ENCODE data around the gene NPM1.

Gene NPM1

GRCh38 chr5:171409164-171410136 lies 21.8 kb downstream of the NPM1 start:
- in situ Hi-C loops (cut with MboI; ENCODE audit: low sequenced_read_pairs): loop anchor here (25.0 kb wide), 2 partner anchors 503 to 628 kb away; no protein-coding TSS in a partner anchor

GRCh38 chr5:171410181-171410580 lies 22.5 kb downstream of the NPM1 start:
- in situ Hi-C loops (cut with MboI; ENCODE audit: low sequenced_read_pairs): loop anchor here (25.0 kb wide), 2 partner anchors 502 to 627 kb away; no protein-coding TSS in a partner anchor

GRCh38 chr5:171412186-171412585 lies 24.5 kb downstream of the NPM1 start:
- in situ Hi-C loops (cut with MboI; ENCODE audit: low sequenced_read_pairs): loop anchor here (25.0 kb wide), 2 partner anchors 500 to 625 kb away; no protein-coding TSS in a partner anchor

DNA sequence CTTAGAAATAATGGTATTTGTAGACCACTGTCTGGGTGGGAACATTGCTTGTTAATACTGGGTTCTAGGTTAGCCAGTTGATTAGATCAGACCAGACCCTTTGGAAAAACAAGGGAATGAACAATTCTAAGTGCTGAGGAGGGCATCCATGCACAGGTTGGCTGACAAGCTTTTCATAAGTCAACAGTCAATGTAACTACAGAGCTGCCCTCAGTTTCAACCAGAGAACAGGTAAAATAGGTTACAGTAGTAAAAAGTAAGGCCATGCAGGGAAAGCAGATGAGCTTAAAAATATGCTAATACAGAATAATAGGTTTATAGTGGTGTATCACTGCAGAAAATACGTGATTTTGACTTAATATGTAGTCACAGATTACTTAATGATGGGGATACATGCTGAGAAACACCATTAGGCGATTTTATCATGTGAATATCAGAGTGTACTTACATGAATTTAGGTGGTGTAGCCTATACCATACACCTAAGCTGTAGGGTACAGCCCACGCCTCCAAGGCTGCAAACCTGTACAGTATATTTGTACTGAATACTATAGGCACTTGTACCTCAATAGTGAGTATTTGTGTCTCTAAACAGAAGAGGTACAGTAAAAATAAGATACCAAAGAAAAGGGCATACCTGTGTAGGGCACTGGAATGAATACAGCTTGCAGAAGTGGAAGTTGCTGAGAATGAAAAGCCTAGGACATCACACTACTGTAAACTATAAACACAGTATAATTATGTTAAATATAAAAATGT lies 25.7 kb downstream of the NPM1 start:
- in situ Hi-C loops (cut with MboI; ENCODE audit: low sequenced_read_pairs): loop anchor here (25.0 kb wide), 2 partner anchors 499 to 624 kb away; no protein-coding TSS in a partner anchor

DNA sequence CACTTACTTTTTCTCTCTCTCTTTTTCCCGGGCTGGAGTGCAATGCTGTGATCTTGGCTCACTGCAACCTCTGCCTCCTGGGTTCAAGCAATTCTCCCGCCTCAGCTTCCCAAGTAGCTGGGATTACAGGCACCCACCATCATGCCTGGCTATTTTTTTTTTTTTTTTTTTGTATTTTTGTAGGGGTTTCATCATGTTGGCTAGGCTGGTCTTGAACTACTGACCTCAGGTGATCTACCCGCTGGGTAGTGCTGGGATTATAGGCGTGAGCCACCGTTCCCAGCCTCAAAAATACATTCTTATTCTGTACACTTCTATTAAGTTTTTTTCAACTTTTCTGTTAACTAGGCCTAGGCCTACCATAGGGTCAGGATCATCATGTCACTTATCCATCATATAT lies 26.3 kb downstream of the NPM1 start:
- in situ Hi-C loops (cut with MboI; ENCODE audit: low sequenced_read_pairs): loop anchor here (25.0 kb wide), 2 partner anchors 498 to 623 kb away; no protein-coding TSS in a partner anchor

DNA sequence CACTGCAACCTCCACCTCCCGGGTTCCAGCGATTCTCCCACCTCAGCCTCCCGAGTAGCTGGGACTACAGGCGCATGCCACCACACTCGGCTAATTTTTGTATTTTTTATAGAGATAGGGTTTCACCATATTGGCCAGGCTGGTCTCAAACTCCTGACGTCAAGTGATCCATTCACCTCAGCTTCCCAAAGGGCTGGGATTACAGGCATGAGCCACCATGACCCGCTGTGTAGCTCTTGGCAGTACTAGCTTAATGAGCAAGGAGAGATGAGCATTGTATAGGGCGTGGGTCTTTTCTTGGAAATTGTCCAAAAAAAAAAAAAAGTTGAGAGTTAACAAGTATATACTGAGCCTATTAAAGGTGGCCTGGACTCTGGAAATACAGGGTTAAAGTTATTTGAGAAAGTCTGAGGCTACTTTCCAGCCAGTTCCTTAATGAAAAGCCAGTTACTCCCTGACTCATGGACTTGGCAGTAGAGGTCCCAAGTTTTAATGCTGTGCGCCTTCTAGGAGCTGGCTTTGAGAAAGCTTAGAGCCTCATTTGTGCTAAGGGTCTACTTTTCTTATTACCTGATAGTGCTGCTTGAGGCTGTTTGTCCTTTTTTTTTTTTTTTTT lies 27.6 kb downstream of the NPM1 start:
- in situ Hi-C loops (cut with MboI; ENCODE audit: low sequenced_read_pairs): loop anchor here (25.0 kb wide), 2 partner anchors 497 to 622 kb away; no protein-coding TSS in a partner anchor

DNA sequence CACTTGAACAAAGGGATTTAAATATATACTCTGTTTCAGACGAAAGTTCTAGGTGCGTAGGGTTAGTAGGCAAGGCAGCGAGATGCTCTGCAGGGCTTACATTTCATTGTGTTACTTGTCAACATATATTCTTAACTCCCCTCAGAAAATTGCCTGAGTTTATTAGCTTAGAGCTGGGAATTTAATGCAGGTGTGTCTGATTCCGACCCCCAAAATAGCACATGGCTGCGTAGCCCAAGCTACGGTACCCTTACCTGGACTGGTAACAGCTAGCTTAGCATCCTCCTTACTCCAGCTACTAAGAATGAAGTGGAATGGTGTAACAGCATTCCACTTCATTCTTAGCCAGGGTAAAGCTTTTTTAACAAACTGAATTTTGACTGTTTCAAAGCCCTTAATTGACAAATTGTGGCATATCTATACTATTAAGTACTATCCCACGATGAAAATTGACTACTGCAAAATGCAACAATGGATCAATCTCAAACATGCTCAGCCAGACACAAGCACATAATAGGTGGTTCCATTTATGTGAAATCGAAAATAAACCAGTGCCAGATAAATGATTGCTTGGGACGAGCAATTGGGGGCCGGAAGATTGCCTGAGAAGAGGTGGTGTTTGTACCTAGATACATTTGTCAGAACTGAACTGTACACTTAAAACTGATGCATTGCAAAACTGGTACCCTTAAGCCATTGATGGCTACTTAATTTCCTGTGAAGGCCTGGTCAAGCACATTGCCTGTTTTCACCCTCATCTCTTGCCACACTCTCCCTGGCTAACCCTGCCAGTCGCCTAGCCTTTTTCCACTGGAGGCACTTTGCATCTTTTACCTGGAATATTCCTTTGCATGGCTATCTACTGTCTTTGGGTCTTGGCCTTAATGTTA lies 28.8 kb downstream of the NPM1 start:
- in situ Hi-C loops (cut with MboI; ENCODE audit: low sequenced_read_pairs): loop anchor here (25.0 kb wide), 2 partner anchors 496 to 621 kb away; no protein-coding TSS in a partner anchor

DNA sequence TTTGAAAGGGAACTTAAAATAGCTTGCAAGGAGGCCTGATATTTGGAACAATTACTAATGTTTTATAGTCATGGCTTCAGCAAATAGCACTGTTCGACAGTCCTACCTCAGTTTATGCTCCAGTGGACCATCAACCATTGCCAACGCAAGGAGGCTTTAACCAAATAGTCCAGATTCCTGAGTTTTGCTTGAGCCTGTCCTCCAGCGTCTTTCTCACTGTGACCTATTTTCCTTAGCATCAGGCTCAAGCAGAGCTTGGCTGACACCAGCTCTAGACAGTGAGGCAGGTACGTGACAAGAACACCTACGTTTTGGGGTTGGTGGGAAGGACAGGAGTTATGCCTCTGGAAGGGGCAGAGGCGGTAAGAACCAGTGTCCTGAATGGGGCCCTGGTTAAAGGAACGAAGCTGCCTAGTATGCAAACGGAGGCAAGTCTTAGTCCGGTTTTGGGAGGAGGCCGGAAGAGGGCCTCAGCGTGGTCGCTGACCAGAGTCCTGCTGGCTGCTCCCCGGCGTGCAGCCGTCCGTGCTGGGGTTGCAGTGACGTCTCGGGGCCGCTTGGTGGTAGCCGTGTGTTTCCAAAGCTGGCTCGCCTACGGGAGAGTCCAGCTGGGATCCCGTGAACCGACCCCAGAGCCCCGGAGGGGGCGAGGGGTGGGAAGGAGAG lies 30.8 kb downstream of the NPM1 start:
- in situ Hi-C loops (cut with MboI; ENCODE audit: low sequenced_read_pairs): loop anchor here (25.0 kb wide), 2 partner anchors 494 to 619 kb away; no protein-coding TSS in a partner anchor

DNA sequence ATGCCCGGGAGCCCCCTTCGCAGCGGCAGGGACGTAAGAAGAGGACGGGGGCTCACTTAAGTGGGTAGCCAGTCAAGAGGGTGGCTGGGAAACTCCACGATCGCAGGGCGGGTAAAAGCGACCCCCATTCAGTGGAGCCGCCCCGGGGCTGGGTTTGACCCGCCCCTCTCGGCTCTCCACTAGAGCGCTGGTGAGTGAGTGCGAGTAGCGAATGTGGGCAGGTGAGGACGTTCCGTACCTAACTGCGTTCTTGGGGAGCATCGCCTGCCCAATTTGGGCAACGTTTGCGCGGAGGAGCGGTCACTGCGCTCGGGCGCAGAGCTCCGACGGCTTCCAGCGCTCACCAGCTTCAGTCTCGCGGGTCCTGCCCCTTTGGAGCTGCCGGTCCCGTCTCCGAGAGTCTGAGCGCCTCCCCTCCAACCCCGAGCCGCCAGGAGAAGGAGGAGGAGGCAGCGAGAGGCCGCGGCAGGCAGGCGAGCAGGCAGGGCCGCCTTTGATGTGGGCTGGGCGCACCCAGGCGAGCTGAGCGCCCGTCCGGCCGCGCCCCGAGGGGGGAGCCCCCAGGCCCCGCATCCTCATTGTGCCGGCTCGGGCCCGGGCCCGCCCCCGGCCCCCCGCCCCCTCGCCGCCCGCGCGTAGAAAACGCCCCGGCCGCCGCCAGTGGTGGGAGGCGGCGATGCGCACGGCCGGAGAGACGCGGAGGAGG lies 31.5 kb downstream of the NPM1 start, which contains the start of gene FGF18:
Gene FGF18 (plus strand): TSS at position 666 of the 706 bp plus-strand sequence. CDS start 553 bp downstream, outside the sequence.
- in situ Hi-C loops (cut with MboI; ENCODE audit: low sequenced_read_pairs): loop anchor here (25.0 kb wide), 2 partner anchors 493 to 618 kb away; no protein-coding TSS in a partner anchor

DNA sequence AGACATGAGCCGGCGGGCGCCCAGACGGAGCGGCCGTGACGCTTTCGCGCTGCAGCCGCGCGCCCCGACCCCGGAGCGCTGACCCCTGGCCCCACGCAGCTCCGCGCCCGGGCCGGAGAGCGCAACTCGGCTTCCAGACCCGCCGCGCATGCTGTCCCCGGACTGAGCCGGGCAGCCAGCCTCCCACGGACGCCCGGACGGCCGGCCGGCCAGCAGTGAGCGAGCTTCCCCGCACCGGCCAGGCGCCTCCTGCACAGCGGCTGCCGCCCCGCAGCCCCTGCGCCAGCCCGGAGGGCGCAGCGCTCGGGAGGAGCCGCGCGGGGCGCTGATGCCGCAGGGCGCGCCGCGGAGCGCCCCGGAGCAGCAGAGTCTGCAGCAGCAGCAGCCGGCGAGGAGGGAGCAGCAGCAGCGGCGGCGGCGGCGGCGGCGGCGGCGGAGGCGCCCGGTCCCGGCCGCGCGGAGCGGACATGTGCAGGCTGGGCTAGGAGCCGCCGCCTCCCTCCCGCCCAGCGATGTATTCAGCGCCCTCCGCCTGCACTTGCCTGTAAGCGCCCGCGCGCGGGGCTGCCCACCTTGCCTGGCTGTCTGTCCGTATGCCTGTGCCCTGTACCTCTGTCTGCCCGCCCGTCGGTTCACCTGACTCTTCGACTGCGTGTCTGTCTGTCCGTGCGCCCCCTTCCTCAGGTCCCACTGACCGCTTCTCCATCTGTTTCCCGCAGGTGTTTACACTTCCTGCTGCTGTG lies 32.2 kb downstream of the NPM1 start:
- in situ Hi-C loops (cut with MboI; ENCODE audit: low sequenced_read_pairs): loop anchor here (25.0 kb wide), 2 partner anchors 492 to 617 kb away; no protein-coding TSS in a partner anchor

DNA sequence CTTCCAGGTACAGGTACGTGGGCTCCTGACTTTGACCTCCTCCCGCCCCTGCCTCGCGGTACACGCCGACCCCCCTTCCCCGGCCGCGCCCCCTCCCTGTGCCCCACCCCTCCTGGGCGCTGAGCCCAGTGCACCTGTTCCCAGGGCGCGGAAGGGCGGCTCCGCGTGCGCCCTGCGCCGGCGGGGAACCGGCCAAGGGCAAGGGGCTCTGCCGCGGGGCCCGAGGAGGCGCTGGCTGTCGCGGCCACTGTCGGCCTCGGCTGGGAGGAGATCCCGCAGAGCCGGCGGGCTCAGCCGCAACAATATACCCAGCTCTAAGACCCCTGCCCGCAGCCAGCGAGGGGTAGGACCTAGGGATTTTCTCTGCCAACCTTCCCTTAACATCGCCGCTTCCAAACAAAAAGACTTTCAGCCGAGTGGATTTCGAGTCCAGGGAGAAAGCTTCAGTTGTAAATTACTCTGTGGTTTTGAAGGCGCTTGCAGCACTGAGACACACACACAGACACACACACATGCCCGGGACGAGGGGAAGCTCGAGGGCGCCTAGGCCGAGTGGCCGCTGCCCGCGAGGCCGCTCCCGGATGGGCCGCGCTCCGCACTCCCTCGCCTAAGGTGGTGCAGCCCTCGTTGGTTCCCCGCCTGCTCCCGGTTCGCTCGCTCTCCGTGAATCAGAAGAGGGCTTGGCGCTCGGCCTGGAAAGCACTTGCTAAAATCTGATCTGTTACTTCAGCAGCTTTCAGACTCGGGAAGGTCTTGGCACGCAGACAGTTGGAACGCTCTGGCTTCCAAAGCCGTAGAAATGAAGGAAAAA lies 33.0 kb downstream of the NPM1 start:
- in situ Hi-C loops (cut with MboI; ENCODE audit: low sequenced_read_pairs): loop anchor here (25.0 kb wide), 2 partner anchors 492 to 617 kb away; no protein-coding TSS in a partner anchor

DNA sequence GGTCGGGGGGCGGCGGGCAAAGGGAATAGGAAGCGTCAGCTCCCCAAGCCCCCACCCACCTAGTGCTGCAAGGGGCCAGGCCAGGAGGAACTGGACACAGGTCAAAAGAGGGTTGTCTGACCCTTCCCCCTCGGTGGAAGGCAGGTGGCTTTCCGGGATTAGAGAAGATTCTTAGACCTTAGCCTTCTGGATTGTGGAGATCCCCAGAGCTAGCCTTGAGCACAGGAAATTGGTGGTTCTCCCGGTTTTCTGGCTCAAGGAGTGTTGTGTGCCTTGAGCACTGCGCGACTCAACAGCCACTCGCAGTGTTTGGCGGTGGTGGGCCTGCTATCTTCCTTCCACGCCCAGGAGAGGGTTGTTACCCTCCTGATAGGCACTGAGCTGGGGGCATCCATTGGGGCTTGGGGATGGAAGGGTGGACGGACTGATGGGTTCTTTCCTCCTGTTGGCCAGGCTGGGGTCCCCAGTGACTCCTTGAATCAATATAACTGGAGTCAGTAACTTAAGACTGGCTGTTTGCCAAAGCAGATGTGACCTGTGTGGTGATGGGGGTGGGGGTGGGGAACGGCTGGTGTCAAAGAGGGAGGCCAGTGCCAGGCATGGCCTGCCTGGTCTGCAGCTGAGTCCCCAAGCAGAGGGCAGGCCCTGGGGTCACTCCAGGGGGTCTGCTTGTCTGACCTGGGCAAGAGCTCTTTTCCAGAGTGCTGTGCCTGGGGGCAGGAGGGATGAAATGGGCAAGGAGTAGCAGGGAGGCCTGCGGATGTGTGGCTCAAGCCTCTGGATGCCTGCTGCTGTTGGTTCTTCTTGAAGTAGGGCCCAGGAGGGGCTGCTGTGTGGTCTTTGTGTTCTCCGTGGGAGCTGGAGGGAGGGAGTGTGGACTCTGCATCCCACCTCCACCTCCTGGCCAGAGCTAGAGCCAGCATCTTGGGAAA lies 33.9 kb downstream of the NPM1 start:
- in situ Hi-C loops (cut with MboI; ENCODE audit: low sequenced_read_pairs): loop anchor here (25.0 kb wide), 2 partner anchors 491 to 616 kb away; no protein-coding TSS in a partner anchor

- in situ Hi-C loops (cut with MboI; ENCODE audit: low sequenced_read_pairs): loop anchor here (25.0 kb wide), 2 partner anchors 490 to 615 kb away; no protein-coding TSS in a partner anchor
Measured at GRCh38 chr5:171422495-171422894, 34.8 kb downstream of the NPM1 start.

DNA sequence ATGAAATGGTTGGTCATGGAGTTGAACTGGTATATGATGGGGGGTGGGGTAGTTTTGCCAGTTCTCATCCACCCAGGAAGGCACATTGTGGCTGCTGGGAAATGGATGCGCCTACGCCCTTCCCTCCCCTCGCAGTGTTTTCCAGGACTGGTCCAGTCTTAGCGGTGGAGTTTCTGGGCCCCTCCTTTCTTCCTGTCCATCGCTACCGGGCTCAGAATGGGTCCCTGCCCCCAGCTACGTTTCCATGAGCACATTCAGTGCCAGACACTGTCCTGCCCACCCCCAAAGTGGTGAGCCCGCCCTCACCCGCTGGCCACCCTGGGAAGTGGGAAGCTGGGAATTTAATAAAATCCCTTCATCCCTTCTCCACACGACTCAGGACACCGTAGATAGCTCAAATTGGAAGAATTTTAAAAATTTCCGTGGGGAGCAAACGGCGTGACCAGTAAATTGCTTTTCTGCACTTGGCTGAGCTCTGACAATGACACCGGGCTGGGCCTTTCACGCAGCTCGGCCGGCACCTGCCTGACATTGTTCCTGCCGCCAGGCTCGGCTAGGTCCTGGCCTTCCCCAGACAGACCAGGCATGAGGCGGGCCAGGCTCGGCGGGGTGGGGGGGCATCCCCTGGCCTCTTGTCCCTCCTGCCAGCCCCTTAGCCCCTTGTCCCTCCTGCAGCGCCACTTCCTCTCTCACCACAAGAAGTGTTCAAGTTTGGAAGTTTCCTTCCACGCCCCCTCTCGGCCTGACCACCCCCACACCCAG lies 35.4 kb downstream of the NPM1 start:
- in situ Hi-C loops (cut with MboI; ENCODE audit: low sequenced_read_pairs): loop anchor here (25.0 kb wide), 2 partner anchors 489 to 614 kb away; no protein-coding TSS in a partner anchor

Data from HL-60/S4 treated with phorbol 12-myristate 13-acetate at 8.2 ng/mL for 4 days and 3 days (cell line).